NCI-H128 (cell line): ENCODE measurements around the gene CAMTA1.
A peak's percentile ranks its signal among the peaks of the same experiment; 100 is the strongest.

ENCODE experiments used
- DNase-seq: peaks from one replicate; lab custom pipeline; 2025; ENCODE audit not compliant: unreplicated experiment; lab: John Stamatoyannopoulos, UW

Gene CAMTA1

DNA sequence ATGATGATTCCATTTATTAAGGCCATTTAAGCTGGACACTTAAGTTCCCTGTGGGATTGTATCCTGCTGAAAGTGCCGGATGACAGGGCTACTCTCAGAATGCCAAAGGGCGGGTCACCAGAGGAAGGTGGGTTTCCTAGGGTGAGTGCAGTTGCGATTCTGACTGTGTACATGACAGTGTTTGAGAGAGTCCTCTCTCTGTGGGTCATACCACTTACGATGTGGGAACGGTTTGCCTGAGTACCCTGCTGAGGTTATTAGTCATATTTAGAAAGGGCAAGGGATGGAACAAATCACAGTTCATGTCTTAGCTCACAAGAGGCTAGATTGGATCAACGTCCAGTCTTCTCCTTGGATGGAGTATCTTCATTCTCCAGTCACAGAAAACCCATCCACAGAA, 461.9 kb downstream of the CAMTA1 start:
- no peak for DNase-seq

DNA sequence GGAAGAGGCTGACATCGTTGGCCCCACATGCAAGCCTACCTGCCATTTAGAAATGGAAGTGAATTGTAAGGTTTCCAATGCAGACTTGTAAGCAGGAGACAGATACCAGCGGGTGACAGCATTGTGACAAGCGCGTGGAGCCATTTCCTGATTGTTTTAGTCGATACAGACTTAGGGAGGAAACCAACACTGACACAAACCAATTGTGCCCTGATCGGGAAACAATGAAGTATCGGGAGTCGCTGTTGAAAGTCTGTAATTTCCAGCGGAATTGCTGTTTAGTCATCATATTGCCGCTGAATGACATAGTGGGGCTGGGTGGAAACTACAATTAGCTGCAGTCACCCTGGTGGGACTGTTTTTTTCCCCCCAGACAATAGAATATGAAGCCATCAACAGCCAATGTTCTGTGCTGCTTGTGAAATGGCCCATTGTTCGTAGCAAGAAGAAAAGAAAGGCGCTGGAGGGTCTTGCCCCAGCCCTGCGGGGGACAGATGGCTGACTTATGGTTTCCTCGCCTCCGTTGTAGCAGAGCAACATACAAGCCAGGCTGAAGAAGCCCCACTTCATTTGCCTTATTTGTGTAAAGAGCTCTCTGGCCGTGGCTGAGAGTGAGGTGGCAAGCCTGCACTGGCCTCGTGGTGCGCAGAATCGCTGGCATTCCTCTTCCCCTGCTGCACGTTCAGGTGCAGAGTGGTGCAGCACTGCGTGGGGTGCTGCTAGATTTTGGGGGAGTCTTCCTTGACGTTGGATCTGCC, 462.7 kb downstream of the CAMTA1 start:
- DNase-seq = peak; percentile 11

DNA sequence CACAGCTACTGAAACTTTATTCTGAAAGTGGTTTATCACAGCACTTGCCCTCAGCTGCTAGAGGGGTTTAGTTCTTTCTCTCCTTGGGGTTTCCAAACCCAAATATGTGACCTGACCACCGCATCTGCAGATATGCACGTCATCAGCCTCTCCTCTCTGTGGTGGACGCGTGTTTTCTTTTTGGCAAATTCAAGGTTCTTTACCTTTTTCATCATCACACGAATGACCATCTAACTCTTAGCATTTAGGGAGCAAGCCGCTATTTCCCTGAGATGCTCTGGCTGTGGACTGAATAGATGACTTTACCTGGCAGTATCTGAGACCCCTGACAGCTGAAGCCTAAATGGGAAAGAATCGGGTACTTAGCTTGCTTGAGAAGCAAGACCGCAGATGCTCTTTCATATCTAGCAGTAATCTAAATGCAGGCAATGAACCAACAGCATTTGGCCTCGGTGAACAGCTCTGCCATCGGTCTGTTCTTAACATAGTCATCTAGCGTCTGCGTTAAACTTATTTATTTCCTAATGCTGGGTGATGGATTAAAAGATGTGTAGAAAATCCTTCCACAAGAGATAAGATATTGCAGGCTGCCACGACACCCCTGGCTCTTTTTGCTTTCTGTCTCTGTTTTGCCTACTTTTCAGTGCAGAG, 463.4 kb downstream of the CAMTA1 start:
- DNase-seq = no peak

DNA sequence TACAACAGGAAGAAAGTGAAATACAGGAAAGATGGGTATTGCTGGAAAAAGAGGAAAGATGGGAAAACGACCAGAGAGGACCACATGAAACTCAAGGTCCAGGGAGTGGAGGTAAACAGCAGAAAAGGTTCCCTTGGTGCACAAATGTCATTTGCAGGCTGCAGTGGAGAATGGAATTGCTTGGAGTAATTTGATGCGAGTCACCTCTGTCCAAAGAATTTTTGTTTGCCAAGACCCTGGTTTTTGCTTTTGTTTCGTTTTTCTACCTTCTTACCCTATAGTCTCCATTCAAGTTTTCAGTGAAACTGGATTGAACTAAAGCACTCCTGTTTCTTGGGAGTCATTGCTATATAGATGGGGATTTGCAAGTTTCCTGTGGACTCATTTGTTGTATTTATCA, 464.3 kb downstream of the CAMTA1 start:
- DNase-seq = no peak

DNA sequence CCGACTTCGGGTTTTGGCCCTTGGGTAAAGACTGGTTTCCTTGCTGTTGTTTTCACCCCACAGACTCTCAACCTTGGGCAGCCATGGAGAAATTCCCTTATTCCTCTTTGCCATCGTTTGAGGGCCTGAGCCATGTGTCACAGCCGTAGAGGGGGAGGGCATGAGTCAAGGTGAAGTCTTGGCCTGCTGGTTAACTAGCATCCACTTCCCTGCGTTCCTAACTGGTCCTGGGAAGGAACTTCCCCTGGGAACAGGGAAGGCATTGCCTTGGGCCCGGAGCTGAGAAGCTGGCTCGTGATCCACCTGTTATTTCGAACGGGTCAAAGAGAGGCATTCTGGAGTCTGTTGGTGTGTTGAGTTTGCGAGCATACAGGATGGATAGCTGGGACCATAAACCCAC, 464.9 kb downstream of the CAMTA1 start:
- DNase-seq = no peak

DNA sequence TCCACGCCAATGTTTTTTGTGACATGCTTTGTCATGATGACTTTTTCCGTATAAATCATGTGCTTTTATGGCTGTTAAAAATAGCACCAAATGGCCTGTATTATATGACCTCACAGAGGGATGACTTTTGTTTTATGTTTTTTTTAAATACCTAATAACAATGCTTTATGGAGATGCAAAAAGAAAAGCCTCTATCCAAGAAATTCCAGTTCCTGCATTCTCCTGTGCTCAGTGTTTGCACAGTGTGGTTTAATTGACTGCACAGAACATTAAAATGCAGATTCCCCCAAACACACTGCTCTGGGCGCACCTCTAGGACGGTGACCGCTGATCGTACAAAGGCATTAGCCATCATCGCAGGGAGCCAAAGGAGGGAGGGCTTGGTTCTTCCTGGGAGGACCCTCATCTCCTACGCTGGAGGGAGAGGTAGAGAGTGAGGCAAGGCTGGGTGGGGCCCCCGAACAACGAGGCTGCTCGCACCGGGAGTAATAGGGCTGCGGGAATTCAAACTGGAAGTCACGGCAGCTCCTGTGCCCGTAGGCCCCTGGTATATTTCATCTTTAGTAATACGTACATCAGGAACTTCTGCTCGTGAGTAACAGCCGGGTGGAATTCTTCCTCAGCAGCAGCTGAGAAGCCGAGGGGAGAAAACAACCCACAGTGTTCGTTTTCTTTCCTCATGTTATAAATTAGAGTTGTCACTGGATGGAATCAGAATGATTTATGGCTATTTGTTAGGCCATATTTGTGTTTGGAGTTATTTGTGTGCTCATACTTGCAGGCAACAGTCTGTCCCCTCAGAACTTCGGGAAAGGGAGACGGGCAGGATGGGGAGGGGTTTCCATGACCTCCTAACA, 465.6 kb downstream of the CAMTA1 start:
- DNase-seq = no peak

DNA sequence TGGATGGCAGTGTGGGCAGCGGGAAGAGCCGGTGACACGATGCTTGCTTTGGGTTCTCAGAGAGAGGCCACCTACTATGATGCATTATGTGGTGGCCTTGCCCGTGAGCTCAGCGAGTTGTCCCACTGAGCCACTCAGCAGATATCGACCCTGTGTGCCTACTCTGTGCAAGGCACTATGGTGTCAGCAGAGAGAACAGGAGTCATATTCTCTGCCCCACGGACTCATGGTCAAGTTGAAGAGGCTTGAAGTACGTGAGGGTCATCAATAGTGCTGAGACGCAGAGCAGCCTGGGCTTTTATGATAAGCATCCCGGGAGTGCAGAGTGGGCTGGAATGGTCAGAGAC, 466.2 kb downstream of the CAMTA1 start:
- DNase-seq = no peak

DNA sequence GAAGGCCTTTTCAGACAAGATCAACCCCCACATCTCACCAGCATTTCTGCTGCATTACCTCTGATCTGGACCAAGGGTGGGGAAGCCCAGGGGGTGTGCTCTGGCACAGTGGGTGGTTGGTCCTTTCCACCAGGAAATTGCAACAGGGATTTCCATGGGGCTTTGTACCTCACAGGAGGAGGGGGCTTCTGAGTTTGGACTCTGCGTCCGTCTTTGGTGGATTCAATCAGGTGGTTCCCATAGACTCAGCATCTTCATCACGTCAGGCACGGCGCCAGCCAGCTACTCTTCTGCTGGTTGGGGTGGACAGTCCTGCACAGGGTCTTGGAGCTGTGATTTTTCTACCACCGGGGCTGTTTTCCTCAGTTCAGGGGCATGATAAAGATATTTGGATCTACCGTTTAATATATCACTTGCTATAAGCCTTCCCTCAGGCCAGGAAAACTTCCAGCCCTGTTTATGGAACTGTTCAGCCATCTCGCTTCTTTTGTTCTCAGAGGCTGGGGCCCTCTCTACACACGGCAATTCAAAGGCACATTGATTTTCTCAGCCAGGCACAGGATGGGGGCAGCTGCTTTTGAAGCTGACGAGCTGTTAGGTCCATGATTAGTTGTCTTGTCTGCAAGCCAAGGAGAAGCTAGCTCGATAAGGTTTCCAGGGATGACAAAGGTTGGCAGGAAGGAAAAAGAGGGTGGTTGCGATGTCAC, 467.3 kb downstream of the CAMTA1 start:
- DNase-seq = no peak

DNA sequence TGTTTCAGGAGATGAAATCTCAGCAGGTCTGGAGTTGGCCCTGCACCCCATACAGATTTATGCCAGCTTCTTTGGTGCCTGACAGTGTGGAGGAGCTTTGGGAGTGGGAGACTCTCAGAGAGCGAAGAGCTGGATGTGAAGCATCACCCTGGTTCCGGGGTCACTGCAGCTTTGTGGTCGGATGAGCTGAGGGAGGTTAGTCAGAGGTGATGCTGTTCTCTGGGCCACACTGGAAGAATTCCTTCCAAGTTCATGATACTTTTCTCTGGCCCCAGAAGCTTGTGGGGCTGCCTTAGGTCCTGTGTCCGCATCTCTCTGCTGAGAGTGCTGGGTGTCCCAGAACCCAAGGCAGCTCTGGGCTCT, 467.8 kb downstream of the CAMTA1 start:
- no peak for DNase-seq

DNA sequence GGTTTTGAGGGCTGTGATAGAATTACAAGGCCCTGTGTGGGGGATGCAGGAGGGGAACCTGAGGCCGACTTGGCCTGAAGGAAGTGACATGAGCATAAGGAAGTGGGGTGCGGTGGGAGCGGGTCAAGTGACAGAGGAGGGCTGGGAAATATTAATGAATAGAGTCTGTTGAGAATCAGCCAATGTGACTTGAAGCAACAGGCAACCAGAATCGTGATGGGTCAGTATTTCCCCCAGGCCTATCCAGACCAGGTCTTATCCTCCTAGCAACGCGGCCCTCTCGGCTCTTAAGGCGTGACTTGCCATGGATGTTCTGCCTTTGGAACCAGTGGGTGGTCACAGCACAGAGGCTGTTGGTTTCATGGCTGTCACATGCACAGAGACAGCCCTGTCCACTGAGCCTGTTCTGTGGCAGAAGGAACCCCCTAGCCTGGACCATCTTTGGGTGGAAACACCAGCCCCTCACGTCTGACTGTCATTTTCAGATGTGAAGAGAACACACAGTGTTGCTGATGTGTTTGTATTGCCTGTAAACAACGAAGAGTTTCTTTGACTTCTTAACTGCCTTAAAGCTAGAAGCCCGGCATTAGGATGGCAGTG, 468.8 kb downstream of the CAMTA1 start:
- no peak for DNase-seq

DNA sequence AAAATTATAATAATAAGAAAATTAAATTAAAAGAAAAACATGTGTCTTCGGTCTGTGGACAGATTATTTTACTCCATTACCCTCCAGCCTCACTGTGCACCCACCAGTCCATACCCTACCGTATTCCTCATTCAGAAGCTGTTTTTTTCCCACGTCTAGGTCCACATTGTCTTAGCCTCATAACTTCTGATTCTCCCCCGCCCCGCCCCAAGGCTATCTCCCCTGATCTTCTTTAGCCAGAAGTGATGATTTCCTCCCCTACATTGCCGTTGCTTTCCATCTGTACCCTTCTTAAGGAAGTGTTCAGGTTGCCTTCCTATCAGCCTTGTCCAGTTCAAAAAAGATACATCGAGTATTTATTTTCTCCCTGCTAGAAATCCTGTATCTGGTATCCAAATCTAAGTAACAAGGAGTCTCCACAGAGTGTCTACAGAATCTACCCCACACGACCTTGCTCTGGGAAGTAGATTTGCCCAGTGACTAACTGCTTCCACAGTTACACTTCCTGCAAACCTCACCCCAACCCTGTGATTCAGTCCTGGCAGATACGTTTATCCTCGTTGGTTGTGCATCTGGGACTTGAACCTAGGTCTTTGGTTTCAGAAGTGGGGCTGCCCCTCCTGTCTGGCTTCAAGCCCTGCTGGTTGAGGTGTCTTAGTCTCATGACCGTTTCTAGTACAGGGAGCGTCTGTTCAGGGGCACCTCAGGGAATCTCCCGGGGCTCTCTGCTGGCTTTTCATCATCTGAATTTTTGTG, 470.2 kb downstream of the CAMTA1 start:
- no peak for DNase-seq

DNA sequence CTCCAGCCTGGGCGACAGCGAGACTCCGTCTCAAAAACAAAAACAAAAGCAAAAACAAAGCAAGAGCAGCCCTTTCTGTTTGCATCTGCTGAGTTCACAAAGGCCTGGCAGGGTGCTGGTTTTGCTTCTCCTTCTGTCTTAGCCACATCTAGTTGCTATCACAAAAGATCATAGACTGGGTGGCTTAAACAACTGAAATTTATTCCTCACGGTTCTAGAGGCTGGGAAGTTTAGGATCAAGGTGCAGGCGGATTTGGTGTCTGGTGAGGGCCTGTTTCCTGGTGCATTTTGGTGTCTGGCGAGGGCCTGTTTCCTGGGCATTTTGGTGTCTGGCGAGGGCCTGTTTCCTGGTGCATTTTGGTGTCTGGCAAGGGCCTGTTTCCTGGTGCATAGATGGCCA, 471.3 kb downstream of the CAMTA1 start:
- no peak for DNase-seq

DNA sequence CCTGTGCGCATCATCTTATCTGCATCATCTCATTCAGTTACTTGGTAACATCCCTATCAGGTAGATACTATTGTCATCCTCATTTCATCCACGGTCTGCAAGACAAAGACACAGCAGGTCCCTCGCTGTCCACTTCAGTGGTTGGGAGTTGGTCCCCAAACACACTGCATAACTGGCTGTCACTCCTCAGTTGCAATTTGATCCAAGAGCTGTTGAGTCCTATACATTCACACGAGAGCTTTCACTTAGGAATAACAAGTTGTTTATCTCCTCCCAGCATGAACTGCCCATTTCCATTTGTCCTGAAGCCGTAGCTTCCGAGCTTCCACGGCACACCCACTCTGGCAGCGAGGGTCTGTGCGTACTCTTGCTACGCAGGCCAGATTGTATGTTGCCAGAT, 472.0 kb downstream of the CAMTA1 start:
- DNase-seq = peak; percentile 79

DNA sequence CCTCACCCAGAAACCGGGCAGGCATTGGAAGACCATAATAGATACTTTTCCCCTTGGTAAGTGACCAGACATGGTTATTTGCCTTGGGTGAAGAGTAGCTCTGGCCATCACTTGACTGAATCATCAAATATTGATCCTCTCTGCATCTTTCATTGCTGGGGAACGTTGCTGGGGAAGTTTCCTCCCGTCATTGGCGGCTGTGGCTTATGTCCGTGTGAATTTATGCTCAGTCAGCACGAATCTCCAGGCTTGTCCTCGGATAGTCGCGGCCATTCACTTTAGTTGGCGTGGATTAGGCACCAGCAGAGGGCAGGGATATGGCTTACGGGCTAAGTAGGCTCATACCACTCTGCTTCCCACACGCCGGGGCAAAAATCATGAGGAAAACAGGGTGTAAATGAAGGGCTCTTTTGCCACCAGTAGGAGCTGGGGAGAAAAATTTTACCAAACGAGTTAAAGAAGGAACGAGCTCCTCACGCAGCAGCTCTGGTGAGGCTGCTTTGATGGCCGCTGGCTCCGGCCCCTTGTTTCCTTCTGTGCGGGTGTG, 473.4 kb downstream of the CAMTA1 start:
- DNase-seq = no peak

DNA sequence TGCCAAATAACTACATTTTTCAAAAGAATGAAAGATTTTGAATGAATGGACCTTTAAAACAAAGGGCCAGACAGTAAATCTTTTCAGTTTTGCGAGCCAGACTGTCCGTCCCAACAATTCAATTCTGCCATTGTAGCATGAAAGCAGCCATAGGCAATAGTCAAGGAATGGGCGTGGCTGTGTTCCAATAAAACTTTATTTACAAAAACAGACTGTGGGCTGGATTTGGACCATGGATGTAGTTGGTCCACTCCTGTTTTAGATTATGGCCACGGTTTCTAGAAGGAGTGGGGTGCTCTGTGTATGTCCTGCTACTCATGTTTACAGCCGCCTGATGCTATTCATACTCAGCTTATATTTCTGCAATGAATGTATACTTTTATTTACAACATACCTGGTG, 474.7 kb downstream of the CAMTA1 start:
- no peak for DNase-seq

DNA sequence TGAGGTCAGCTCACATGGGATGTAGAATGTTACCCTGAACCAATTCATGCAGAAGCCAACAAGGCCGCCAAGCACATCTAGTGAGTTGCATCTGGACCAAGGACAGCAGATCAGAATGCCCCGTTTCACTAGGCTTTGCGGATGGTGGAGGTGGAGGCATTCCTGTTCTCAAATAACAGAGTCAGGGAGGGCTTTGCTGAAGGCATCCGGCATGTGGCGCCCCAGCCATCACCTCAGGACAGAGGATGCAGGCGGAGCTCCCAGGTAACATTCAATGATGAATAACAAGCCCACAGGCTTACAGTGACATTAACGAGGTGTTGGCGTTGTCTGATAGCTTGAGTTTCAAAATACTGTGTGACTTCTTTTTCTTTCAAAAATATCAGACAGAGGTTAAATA, 476.2 kb downstream of the CAMTA1 start:
- DNase-seq = no peak

DNA sequence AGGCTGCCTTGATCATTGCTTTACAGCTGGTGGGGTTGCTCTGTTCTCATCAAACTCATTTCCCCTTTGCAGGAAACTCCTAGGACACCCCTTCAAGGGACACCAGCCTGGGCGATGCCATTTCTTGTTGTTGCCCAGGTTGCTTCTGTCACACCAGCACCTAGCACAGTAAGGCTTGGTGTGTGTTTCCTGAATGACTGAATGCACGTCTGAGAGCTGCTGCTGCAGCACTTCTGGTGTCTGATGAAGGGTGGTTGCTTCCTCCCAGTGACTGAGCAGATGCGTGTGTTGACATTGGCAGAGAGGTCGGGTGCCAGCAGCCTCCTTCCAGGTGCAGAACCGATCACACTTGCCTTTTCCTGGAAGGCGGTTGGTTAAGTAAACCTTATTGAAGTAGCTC, 477.4 kb downstream of the CAMTA1 start:
- DNase-seq = peak; percentile 43

DNA sequence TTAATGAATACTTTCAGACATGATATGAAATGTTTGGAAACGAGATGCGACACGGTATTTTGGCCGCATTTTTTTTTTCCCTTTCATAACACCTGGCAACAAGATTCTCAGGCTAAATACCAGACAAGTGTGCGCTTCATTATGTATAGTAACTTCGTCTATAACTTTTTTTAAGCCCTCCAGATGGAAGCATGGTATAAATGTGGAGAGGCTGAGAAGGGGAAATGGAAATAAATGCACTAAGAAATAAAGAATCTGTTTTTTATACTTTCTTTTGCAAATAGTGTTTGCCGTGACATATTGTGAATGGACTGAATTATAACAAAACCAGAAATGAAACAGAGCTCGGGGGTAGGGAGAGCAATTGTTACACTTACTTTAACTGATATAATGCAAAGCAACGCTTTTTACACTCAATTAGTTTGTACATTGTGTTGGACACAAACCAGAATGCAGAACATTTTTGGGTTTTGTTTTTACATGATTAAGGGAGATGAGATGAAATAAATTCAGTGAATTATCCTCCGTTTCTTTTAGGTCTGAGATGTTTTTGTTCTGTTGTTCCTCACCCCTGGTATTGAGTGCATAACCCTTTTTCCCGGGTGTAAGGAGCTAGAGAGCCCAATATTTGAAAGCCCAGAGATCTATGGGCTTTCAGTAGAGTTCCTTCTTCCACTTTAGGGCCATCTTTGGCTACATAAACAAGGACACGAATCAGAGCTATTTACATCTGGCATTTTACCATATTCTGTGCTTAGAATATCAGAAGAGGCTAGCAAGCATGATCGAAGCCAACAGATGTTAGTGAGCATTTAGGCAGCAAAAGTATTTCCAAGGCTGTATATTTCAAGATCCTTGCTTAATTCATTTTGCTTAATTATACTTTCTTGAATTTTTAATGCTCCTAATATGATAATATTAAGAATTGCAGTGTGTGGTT, 478.0 kb downstream of the CAMTA1 start:
- no peak for DNase-seq

DNA sequence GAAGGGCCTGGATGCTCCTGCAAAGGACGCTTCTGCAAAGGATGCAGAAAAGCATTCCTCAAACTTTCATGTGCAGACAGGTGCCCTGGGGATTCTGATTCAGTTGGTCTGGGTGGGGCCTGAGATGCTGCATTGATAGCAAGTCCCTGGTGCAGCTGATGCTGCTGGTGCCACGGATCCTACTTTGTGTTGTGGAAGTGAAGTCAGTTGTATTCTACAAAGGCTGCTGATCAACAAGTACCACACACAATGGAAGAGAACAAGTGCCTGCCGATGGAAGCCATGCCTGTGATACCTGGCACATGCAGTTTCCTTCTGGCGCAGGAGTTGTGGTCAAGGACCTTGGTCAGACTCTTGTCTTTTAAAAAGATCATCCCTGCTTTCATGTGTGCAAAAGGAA, 478.8 kb downstream of the CAMTA1 start:
- no peak for DNase-seq
